ENCODE measurements around the gene ARL6. TPM values are rescaled to one million over a fixed set of nuclear protein-coding genes. Genes with fewer than 3 reads are reported as not detected.
"Not testable (repeated sequence)": the region's sequence is repeated elsewhere in the genome, so short reads cannot be mapped to it uniquely, and the experiment has no call there.

The ARL6 gene
- total RNA-seq, 1 experiment from 2014 or later, result 3.0 TPM

DNA sequence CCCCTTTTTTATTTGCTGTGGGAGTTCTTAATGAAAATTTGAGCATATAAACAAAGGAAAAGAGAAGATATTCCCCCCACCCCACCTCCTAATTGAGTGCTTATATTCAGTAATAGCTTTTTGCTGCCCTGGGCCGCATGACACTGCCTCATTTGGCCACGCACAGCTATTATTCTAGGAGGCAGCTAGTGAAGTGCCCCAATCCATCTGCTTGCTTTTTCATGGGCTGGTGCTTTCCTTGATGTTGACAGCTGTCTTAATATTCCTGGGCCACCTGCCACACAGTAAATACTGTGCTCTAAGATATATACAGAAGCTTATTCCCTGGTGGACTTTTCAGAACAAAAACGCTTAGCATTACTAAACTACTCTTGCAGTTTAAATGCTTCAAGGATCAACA is 53.4 kb downstream of the ARL6 start:
- no peak for DNase-seq (ENCODE audit: low spot score)
- in situ Hi-C loops (cut with HindIII; ENCODE audit: low sequenced_read_pairs), result no loop called here

DNA sequence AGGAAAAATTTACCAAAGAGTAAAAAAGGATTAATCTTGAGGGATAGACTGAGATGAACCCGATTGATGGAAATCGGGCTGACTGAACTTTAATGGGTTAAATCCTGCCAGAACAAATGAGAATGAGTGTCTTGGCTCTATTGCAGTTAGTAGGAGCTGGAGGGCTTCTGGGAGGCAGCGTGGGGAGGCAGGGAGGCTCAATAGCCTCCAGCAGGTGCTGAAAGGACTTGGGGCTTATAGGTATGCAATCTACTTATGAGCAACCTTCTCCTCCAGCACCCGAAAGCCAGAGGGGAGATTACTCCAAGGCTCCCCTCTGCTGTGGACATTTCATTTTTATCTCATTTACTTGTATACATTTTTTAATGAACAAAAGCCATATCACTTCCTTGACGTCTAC is 56.2 kb downstream of the ARL6 start:
- in situ Hi-C loops (cut with HindIII; ENCODE audit: low sequenced_read_pairs), result no loop called here
- DNase-seq (ENCODE audit: low spot score), result no peak

DNA sequence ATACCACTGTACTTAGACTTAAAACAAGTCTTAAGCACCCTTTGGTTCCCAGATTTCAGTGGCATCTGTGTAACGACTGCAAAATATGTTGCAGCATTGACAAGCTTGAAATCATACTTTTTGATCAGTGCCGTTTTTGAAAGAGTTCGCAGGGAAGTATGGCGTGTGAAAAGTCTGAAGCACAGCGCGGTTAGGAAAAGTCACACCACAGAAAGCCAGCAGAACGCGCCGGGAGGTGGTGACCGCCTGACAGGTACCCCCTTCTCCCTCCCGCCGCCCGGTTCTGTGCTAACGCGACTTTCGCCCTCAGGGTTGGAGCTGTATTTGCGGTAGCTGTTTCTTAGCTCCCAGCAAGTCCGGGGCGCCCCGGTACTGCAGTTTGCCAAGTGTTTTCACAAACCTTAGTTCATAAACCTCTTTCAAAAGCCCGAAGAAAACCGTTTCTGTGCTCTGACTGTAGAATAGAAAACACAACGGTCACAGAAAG is 56.8 kb downstream of the ARL6 start:
- in situ Hi-C loops (cut with HindIII; ENCODE audit: low sequenced_read_pairs), result no loop called here
- no peak for DNase-seq (ENCODE audit: low spot score)

DNA sequence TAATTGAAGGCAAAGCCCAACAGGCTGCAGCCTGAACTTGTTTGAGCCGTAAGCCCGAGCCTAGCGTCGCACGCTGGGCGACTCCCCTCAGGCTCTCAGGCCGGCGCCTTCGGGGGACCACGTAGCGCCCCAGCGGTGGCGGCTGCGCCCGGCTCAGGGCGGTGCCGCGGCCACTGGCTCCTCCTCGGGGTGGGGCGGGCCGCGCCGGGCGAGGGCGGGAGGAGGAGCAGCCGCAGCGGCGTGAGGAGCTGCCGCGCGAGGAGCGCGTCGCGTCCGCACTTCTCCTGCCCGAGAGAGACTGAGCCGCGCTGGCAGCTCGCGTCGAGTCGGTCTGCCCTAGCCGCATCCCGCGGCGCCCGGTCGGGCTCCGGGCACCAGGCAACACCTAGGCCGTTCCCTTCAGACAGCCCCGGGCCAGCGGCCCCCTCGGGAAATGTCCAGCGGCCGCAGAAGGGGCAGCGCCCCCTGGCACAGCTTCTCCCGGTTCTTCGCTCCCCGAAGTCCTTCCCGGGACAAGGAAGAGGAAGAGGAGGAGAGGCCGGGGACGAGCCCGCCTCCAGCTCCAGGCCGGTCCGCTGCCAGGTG is 57.3 kb downstream of the ARL6 start, which contains the start of gene CRYBG3:
CRYBG3 (plus strand) TSS at position 238 of the 585 bp plus-strand sequence; CDS start at position 434, 196 bp downstream.
- in situ Hi-C loops (cut with HindIII; ENCODE audit: low sequenced_read_pairs), result no loop called here
- DNase-seq (ENCODE audit: low spot score), result peak; percentile 50

DNA sequence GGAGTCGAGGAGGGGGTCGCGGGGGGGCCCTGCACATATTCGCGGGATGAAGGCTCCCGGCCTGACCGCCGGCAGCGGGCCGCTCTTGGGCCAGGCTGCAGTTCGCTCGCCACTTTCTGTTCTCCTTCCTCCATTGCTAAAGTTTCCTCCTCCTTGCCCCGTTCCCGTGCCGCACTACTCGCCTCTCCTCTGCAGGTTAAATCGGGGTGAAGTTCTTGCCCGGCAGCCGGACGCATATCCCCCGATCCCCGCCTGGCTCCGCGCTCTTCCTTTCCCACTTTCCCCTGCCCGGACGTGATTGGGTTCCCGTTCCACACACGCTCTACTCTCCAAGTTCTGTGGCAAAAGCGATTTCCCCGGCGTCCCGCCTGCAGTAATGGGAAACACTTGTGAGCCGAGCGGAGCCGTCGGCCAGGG is 57.8 kb downstream of the ARL6 start:
- peak; percentile 16 for DNase-seq (ENCODE audit: low spot score)
- in situ Hi-C loops (cut with HindIII; ENCODE audit: low sequenced_read_pairs), result no loop called here

DNA sequence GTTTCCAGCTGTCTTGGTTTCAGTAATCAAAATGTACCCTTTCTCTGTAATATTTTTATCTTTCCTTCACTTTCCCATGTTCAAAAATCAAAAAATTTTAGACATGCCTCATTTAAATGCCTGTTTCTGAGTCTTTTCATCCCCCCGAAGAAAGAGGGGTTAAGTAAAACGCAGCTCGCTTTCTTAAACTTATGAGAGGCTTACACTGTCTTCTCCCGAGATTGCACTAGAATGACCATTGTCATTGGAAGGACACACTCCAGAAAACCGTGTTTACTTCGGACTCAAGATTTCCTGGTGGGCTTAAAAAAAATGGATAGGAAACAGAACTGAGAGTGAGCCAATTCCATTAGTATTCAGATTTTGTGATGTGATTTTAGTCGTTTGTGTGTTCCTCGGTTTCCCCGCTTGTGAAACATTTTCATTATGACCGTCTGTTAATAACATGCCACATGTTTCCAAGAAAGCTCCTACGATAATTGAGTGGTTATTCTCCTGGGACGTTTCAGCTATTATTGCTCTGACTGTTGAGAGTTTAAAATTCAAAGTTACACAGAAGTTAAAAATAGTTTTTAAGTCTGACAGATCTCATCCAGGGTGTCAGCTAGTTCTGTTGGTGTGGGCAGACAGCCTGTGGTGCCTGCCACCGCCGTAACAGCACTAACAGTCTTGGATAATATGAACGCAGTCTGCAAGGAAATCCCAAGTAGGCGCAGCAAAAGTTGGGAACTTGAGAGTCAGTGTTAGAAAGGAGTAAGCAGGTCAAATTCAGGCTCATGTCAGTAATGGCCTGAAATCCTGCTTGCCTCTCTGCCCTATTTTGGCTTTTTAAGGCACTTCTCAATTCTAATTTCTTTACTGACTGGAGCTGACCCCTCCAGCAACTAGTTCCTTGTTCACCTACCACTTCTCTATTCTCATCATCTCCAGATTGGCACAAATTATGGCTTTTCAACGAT is 58.8 kb downstream of the ARL6 start:
- in situ Hi-C loops (cut with HindIII; ENCODE audit: low sequenced_read_pairs), result no loop called here
- DNase-seq (ENCODE audit: low spot score), result no peak

DNA sequence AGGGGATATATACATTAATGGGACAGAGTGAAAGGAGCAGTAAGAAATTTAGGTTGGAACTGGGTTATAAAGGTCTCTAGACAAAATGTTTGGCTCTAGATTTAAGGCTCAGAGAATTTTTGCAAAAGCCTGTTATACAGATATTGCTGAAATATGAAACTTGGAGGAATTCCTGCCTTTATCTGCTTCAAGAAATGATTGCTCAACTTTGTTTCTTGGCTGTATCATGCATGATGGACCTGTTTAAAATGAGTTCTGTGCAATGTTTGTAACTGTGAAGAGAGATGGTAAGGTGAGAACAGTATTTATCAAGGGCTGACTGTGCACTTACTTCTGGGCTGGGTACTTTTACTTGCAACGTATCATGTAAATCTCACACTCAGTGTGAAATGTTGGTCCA is 60.5 kb downstream of the ARL6 start:
- in situ Hi-C loops (cut with HindIII; ENCODE audit: low sequenced_read_pairs), result no loop called here
- DNase-seq (ENCODE audit: low spot score), result no peak

DNA sequence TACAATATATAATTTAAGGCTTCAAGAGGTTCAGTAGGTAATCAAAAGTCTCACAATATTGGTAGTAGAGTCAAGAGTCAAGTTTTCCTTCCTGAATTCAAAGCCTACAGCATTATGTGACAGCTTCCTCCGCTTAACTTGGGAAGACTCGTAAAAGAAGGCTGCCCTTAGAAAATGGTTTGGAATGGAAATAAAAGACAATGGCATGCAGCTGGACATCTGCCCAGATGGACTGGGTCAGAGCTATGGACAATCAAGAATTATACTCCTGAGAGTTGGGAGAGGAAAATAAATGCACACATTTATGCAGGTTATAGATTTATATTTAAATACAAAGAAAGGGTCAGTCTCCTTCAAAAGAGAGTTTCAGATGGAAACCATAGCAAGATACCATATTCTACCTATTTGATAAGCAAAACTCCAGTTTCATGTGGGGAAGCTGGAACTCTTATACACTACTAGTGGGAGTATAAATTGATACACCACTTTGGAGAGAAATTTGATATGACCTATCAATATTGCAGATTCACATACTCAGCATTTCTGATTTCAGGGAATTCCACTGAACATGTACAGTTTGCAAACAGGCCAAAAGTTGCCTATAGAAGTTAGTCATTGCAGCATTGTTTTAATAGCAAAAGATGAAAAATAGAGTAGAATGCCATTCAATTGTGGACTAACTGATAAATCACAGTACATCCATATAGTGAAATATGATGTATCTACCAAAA is 63.3 kb downstream of the ARL6 start:
- in situ Hi-C loops (cut with HindIII; ENCODE audit: low sequenced_read_pairs), result no loop called here
- no peak for DNase-seq (ENCODE audit: low spot score)

DNA sequence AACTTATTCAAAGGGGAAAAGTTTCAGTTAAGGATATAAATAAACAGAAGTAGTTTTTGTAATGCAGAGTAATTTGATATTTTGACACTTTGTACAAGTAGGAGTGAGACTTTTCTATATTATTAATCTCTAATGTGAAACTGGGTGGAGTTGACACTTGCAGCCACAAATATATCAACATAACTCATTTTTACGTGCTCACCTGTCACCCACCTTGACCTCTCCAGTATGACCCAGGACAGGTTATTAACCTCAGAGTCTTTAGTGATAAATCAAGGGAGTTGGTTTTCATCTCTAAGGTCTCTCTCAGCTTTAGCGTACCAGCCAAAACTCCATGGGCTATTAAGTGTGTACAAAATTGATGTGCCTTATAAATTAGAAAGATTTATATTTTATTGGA is 64.6 kb downstream of the ARL6 start:
- in situ Hi-C loops (cut with HindIII; ENCODE audit: low sequenced_read_pairs), result no loop called here
- no peak for DNase-seq (ENCODE audit: low spot score)

DNA sequence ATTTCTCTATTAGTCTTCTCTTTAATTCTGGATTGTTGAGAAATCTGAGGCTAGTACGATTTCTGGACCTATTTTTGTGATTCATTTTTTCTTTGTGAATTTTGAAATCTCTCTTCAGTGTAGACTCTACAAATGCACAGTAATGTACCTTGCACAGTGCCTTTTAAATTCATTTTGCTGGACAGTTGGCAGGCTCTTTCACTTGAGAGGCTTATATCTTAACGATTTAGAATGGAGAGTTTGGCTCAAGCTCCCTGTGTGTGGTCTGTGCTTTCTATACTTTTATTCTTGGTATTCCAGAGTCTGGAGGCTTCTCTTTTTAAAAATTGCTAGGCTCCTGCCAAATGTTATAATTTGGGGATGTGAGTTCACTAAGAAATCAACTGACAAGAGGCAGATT is 66.1 kb downstream of the ARL6 start:
- no peak for DNase-seq (ENCODE audit: low spot score)
- in situ Hi-C loops (cut with HindIII; ENCODE audit: low sequenced_read_pairs), result no loop called here

DNA sequence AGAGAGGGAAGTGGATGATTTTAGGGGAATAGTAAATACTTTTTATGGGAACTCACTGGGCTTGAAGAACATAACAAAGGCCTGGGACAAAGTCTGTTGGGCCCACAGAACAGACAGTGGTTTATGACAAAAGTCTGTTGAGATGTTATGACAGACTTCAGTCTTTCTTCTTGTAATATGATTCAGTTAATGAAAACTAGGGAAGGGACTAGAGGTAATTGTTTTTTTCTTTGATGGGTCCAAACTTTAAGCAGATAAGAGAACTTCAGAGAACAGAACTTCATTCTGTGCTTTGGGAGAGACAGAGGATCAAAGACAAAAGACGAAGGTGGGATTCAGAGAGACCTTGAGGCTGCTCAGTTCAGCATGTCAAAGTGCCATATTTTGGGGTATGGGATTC is 66.6 kb downstream of the ARL6 start:
- DNase-seq (ENCODE audit: low spot score), result no peak
- in situ Hi-C loops (cut with HindIII; ENCODE audit: low sequenced_read_pairs), result no loop called here

DNA sequence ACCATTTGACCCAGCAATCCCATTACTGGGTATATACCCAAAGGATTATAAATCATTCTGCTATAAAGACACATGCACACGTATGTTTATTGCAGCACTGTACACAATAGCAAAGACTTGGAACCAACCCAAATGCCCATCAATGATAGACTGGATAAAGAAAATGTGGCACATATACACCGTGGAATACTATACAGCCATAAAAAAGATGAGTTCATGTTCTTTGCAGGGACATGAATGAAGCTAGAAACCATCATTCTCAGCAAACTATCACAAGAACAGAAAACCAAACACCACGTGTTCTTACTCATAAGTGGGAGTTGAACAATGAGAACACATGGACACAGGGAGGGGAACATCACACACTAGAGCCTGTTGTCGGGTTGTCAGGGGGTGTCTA is 68.6 kb downstream of the ARL6 start:
- in situ Hi-C loops (cut with HindIII; ENCODE audit: low sequenced_read_pairs); DNase-seq (ENCODE audit: low spot score): not testable (repeated sequence)

DNA sequence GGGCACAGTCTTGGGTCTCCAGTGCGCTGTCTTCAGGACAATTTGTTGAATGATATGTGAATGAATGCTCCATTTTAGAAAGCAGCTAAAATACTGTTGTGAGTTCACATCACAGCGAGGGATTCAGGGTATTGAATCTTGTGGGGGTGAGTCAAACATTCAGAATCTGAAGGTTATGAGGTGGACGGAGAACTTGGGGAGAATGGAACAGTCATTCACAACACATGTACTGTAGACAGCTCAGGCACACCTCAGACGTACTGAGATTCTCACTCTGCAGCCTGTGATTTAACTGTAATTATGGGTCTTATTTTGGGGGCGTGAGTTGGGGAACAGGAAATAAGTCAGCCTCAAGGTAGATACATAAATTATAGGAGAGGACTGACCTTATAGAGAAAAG is 71.2 kb downstream of the ARL6 start:
- DNase-seq (ENCODE audit: low spot score), result no peak
- in situ Hi-C loops (cut with HindIII; ENCODE audit: low sequenced_read_pairs), result no loop called here

DNA sequence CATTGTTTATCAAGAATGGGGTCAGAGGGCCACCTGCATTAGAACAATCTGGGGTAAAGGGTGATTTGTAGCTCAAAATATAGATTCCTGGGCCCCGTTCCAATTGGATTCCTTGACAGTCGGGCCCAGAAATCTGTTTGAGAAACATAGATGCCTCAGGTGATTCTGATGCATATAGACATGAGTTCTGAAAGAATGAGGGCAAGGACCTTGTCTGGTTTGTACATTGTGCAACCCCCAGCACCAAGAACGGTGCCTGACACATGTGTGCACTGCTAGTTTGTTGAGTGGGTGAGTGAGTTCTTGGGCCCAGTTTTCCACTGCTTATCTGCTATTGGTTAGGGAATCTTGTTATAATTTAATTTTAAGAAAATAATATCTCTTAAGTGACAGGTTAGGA is 73.8 kb downstream of the ARL6 start:
- DNase-seq (ENCODE audit: low spot score), result no peak
- in situ Hi-C loops (cut with HindIII; ENCODE audit: low sequenced_read_pairs), result no loop called here

DNA sequence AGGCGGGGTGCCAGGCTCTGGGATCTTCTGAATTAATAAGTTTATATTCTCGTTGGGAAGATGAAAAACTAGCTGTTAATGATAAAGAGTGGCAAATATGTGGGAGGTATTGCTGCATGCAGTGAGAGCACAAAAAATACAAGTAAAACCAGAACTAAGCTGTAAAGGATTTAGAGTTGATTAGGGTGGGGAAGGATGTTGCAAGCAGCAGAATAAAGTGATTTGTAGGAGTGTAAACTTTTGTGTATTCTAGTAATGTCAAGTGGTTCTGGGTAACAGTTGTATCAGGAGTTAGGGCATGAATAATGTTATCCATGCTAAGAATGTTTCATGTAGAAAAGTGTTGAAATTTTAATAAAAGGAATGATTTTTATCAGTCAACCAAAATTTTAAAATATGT is 75.4 kb downstream of the ARL6 start:
- DNase-seq (ENCODE audit: low spot score), result no peak
- in situ Hi-C loops (cut with HindIII; ENCODE audit: low sequenced_read_pairs), result no loop called here

DNA sequence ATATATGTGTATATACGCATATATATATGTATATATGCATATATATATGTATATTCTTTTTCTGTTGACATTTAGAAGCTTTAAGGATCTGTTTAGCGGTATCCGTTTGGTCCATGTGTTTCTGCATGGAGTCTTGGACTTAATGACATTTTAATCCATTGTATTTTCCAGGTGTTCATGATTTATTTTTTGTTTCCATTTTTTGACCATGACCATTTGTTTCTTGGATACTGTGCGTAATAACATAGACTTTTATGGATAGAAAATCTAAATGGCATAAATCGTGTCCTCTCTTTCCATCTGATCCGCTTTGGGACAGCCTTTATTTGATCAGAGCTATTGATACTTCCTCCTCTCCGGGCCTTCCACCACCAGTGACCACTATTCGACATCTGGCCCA is 76.7 kb downstream of the ARL6 start:
- no peak for DNase-seq (ENCODE audit: low spot score)
- in situ Hi-C loops (cut with HindIII; ENCODE audit: low sequenced_read_pairs), result no loop called here

DNA sequence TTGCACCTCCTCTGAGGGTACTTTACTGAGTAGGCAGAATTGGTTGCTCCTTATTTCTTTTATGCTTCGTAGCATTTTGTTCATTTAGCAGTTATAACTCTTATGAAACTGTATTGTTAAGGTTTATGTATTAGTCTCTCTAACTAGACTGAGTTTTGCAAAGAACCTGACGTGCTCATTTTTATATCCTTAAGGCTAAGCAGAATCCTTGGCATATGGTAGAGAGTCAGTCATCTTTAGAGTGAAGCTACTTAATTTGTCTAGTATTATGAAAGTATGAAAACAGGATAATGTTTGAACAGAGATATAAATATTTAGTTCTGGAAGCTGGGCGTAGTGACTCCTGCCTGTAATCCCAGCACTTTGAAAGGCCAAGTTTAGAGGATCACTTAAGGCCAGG is 77.4 kb downstream of the ARL6 start:
- DNase-seq (ENCODE audit: low spot score), result no peak
- in situ Hi-C loops (cut with HindIII; ENCODE audit: low sequenced_read_pairs), result no loop called here

DNA sequence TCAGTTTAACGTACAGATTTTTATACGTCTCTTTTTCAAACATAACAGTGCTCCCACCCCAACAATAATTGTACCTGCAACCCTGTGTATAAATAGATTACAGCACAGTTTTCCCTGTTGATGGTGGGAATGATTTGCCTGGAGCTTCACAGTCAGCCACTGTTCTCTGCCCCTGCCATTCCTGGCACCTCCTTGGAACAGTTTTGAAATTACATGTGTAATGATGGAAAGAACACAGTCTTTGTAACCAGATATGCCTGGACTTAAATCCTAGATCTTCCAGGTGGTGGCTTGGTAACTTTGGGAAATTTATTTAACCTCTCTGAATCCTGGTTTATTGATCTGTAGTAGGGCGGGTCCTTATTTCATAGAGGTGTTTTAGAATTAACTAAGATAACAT is 84.2 kb downstream of the ARL6 start:
- no peak for DNase-seq (ENCODE audit: low spot score)
- in situ Hi-C loops (cut with HindIII; ENCODE audit: low sequenced_read_pairs), result no loop called here
